Measurements from ENCODE around the gene BUD13. TPM values are rescaled to one million over a fixed set of nuclear protein-coding genes. Genes with fewer than 3 reads are reported as not detected.

The BUD13 gene
- total and polyA plus RNA-seq, 2 of the 13 experiments (the other 11 are each of a cell fraction or from before 2014, with no cell fraction given), result 13.3 to 25.9 TPM

DNA sequence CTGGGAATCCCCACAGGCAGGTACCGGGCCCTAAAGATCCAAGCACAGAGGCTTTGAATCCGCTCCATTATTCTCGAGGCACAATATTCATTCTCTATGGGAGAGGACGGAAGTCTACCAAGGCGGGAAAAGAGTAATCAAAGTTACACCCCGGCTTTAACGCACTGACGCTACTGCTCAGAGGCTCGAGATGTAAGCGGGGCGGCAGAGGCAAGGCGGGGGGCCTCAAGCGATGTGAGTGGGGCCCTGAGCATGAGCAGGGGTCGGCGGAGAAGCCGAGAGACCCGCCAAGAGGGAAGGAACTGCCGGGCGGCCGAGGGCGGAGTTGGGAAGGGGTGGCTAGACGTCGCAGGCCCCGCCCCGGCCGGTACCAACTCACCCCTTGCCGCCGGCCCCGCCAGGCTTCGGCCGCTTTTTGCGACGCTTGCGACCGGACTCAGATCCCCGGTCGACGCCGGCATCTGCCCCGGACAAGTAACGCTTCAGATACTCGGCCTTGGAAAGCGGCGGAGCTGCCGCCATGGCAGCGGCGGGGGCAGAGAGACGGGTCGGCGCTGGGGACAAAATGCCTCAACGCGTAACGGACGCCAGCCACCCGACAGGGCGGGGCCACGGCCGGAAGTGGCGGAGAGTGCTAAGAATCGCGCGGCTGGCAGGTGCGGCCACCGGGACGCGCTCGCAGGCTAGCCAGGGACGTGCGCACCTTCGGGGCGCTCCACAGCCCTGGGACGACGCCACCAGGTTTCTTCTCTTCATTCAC, at the start of gene BUD13 (continued):
- TF ChIP-seq, protein P1, sequence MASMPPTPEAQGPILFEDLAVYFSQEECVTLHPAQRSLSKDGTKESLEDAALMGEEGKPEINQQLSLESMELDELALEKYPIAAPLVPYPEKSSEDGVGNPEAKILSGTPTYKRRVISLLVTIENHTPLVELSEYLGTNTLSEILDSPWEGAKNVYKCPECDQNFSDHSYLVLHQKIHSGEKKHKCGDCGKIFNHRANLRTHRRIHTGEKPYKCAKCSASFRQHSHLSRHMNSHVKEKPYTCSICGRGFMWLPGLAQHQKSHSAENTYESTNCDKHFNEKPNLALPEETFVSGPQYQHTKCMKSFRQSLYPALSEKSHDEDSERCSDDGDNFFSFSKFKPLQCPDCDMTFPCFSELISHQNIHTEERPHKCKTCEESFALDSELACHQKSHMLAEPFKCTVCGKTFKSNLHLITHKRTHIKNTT (CRISPR knock-in tag; IDR thresholded peaks at IDR 0.05), result no peak
- TF ChIP-seq ARHGAP35 (CRISPR knock-in tag; IDR thresholded peaks at IDR 0.05; ENCODE audit: borderline replicate concordance) (peak; percentile 77; the same call in 1 of the 2 replicates), NCOA1 (CRISPR knock-in tag; IDR thresholded peaks at IDR 0.05) (no peak), CREM (IDR thresholded peaks at IDR 0.05) (no peak), CREM (CRISPR knock-in tag; IDR thresholded peaks at IDR 0.05) (no peak), FOXC1 (CRISPR knock-in tag; IDR thresholded peaks at IDR 0.05; ENCODE audit: borderline replicate concordance) (peak; percentile 87), SMC3 (IDR thresholded peaks at IDR 0.05; ENCODE audit: low read length) (no peak), JUNB (CRISPR knock-in tag; IDR thresholded peaks at IDR 0.05; ENCODE audit: borderline replicate concordance) (no peak), RARA (CRISPR knock-in tag; IDR thresholded peaks at IDR 0.05) (peak; percentile 50), GATAD1 (CRISPR knock-in tag; IDR thresholded peaks at IDR 0.05) (peak; percentile 96), ZNF839 (CRISPR knock-in tag; IDR thresholded peaks at IDR 0.05; ENCODE audit: borderline replicate concordance) (no peak), FLYWCH1 (CRISPR knock-in tag; IDR thresholded peaks at IDR 0.05) (no peak), MED13 (CRISPR knock-in tag; IDR thresholded peaks at IDR 0.05) (peak; percentile 57; the same call in 1 of the 2 replicates), CHD2 (IDR thresholded peaks at IDR 0.05; ENCODE audit: low read depth, low read length) (no peak), KLF9 (CRISPR knock-in tag; IDR thresholded peaks at IDR 0.05; ENCODE audit: low read depth) (peak; percentile 79; the same call in 1 of the 2 replicates), SKI (IDR thresholded peaks at IDR 0.05; ENCODE audit: partially characterized antibody) (peak; percentile 86), ZNF782 (CRISPR knock-in tag; IDR thresholded peaks at IDR 0.05; ENCODE audit: borderline replicate concordance) (0 out of 2 replicates have a peak, but pooled peaks have one; percentile 80), ZMYM4 (CRISPR knock-in tag; IDR thresholded peaks at IDR 0.05) (peak; percentile 90), CEBPG (CRISPR knock-in tag; IDR thresholded peaks at IDR 0.05) (peak; percentile 49; the same call in 1 of the 2 replicates), ZNF7 (CRISPR knock-in tag; IDR thresholded peaks at IDR 0.05) (no peak), NR2F2 (IDR thresholded peaks at IDR 0.05; ENCODE audit: borderline replicate concordance, low read depth) (no peak), EHMT2 (IDR thresholded peaks at IDR 0.05; ENCODE audit: borderline replicate concordance, low read depth, low read length) (no peak)
- TF ChIP-seq, protein P2, sequence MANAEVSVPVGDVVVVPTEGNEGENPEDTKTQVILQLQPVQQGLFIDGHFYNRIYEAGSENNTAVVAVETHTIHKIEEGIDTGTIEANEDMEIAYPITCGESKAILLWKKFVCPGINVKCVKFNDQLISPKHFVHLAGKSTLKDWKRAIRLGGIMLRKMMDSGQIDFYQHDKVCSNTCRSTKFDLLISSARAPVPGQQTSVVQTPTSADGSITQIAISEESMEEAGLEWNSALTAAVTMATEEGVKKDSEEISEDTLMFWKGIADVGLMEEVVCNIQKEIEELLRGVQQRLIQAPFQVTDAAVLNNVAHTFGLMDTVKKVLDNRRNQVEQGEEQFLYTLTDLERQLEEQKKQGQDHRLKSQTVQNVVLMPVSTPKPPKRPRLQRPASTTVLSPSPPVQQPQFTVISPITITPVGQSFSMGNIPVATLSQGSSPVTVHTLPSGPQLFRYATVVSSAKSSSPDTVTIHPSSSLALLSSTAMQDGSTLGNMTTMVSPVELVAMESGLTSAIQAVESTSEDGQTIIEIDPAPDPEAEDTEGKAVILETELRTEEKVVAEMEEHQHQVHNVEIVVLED (CRISPR knock-in tag; IDR thresholded peaks at IDR 0.05; ENCODE audit: borderline replicate concordance), result peak; percentile 87
- TF ChIP-seq, protein P3, sequence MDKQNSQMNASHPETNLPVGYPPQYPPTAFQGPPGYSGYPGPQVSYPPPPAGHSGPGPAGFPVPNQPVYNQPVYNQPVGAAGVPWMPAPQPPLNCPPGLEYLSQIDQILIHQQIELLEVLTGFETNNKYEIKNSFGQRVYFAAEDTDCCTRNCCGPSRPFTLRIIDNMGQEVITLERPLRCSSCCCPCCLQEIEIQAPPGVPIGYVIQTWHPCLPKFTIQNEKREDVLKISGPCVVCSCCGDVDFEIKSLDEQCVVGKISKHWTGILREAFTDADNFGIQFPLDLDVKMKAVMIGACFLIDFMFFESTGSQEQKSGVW (CRISPR knock-in tag; IDR thresholded peaks at IDR 0.05; ENCODE audit: borderline replicate concordance), result no peak
- TF ChIP-seq, protein P4, sequence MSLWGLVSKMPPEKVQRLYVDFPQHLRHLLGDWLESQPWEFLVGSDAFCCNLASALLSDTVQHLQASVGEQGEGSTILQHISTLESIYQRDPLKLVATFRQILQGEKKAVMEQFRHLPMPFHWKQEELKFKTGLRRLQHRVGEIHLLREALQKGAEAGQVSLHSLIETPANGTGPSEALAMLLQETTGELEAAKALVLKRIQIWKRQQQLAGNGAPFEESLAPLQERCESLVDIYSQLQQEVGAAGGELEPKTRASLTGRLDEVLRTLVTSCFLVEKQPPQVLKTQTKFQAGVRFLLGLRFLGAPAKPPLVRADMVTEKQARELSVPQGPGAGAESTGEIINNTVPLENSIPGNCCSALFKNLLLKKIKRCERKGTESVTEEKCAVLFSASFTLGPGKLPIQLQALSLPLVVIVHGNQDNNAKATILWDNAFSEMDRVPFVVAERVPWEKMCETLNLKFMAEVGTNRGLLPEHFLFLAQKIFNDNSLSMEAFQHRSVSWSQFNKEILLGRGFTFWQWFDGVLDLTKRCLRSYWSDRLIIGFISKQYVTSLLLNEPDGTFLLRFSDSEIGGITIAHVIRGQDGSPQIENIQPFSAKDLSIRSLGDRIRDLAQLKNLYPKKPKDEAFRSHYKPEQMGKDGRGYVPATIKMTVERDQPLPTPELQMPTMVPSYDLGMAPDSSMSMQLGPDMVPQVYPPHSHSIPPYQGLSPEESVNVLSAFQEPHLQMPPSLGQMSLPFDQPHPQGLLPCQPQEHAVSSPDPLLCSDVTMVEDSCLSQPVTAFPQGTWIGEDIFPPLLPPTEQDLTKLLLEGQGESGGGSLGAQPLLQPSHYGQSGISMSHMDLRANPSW (CRISPR knock-in tag; IDR thresholded peaks at IDR 0.05; ENCODE audit: borderline replicate concordance), result 0 out of 2 replicates have a peak, but pooled peaks have one; percentile 81

Data from HepG2 (cell line).